Measurements from ENCODE around the gene COL18A1. TPM values are rescaled to one million over a fixed set of nuclear protein-coding genes. Genes with fewer than 3 reads are reported as not detected.

COL18A1 gene
- polyA plus RNA-seq, 1 experiment = 25.3 TPM

DNA sequence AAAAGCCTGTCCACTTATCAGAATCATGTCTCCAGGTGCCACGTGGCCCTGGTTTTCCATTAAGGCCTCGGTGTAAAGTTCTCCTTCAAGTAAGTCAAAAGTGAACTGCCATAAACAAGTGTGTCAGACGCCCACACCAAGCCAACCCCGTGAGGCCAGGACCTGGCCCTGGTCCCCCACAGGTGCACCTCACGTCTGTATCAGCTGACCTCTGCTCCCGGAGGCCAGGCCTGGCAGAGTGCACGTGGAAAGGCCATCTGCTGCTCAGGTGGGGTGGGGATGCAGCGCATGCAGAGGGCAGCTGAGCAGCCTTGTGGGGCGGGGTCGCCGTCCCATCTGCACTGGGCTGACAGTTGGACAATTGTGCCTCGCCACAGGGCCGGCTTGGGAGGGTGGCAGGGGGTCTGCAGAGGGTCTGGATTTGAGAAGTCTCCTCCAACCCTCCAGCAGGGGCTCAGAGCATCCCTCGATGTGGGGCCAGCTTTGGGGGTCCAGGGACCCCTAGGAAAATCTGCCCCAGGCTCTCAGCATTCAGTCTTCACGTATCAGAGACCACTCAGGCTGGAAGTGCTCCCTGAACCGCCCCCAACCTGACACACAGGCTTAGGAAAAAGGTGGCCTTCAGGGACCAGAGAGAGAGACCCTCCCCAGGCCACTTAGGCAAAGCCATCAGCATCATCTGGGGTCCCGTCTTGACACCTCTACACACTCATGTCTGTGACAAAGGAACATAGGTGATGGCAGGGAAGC lies 134.3 kb downstream of the COL18A1 start:
- no peak for DNase-seq (ENCODE audit: low read depth, low spot score)
- ChIA-PET POLR2A (no interaction called here), CTCF (no interaction called here)
- H3K27ac ChIP-seq (ENCODE audit: low read depth, low read length) = no peak overlapping the region
- H3K9me3 ChIP-seq (ENCODE audit: control insufficient read depth, insufficient read depth, low read length) = no peaks in the 10 kb centered on the region; the same call in 1 of the 2 replicates
- H3K27me3 ChIP-seq (ENCODE audit: control insufficient read depth, insufficient read depth, low read length) = peaks cover 2% of the 10 kb centered on the region
- no peak for TF ChIP-seq CTCF (IDR thresholded peaks at IDR 0.05; ENCODE audit: low read depth, low read length)
- H3K4me3 ChIP-seq (ENCODE audit: low read depth, low read length) = no peak overlapping the region

GRCh38 chr21:45539796-45540600 lies 135.0 kb downstream of the COL18A1 start:
- Histone ChIP-seq H3K4me3 (ENCODE audit: low read depth, low read length) (no peak overlapping the region), H3K27ac (ENCODE audit: low read depth, low read length) (no peak overlapping the region), H3K27me3 (ENCODE audit: control insufficient read depth, insufficient read depth, low read length) (peaks cover 2% of the 10 kb centered on the region), H3K9me3 (ENCODE audit: control insufficient read depth, insufficient read depth, low read length) (no peaks in the 10 kb centered on the region; the same call in 1 of the 2 replicates)
- TF ChIP-seq CTCF (IDR thresholded peaks at IDR 0.05; ENCODE audit: low read depth, low read length) = no peak
- POLR2A ChIA-PET = no interaction called here
- CTCF ChIA-PET = interaction anchor here (1.0 kb wide), 1 partner anchor 16 kb away, joined by 3 read pairs; no protein-coding TSS in a partner anchor
- no peak for DNase-seq (ENCODE audit: low read depth, low spot score)

DNA sequence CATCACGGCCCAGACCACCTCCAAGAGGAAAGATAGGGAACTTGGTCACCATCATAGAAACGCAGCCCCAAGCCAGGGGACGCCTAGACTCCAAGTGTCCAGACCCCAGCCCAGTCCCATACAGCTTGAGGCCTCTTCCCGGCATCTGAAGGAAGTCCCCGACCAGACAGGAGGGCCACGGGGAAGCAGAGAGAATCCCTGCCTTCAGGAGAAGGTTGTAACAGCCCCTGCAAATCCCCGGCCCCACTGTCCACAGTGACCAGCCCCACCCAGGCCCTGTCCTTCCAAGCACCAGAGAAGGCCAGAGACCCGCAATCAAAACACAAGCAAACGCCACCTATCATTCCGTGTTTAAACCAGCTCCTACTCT lies 135.6 kb downstream of the COL18A1 start:
- H3K27ac ChIP-seq (ENCODE audit: low read depth, low read length) = no peak overlapping the region
- no peak for DNase-seq (ENCODE audit: low read depth, low spot score)

DNA sequence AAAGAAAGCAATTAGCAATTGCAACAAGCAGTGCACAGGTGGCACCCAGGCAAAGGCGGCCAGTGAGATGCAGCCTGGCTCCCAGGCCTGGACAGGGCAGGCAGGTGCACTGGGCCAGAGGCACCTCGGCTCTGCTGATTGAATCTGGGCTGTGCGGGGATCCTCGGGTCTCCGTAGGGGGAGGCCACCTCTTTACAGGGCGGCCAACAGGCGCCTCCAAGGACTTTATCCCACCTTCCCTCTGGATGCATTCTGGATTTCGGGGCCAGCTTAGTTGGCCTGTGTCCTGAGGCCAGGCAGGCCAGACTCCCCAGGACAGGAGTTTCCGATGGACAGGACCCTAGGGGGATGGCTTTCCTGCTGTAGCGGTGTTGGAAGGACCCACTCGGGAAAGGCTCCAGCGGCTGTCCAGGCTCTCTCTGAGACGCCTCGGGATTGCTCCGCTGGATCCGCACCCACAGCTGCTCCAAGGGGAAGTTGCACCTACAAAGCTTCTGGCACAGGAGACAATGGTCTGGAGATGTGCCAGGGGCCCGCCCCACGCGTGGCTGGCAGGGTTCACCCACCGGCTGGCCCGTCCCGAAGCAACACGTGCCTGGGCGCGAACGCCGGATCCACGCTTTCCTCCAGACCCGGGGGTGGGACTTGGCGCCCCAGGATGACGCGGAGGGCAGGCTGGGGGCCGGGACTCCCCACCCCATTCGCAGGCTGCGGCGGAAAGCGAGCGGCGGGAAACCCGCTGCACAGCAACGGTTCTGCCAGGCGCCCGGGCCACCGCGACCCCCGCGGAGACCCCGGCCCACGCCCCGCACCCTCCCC lies 136.5 kb downstream of the COL18A1 start:
- ChIA-PET POLR2A (interaction anchor here (0.8 kb wide), 1 partner anchor 64 kb away, joined by 3 read pairs; no protein-coding TSS in a partner anchor), CTCF (no interaction called here)
- H3K27ac ChIP-seq (ENCODE audit: low read depth, low read length) = no peak overlapping the region

More for the DNA sequence above, 135.6 kb downstream of the COL18A1 start:
- no peak for TF ChIP-seq CTCF (IDR thresholded peaks at IDR 0.05; ENCODE audit: low read depth, low read length)
- Histone ChIP-seq H3K4me3 (ENCODE audit: low read depth, low read length) (no peak overlapping the region), H3K9me3 (ENCODE audit: control insufficient read depth, insufficient read depth, low read length) (no peaks in the 10 kb centered on the region; the same call in 1 of the 2 replicates), H3K27me3 (ENCODE audit: control insufficient read depth, insufficient read depth, low read length) (peaks cover 2% of the 10 kb centered on the region)
- POLR2A ChIA-PET = no interaction called here
- CTCF ChIA-PET = interaction anchor here (1.0 kb wide), 1 partner anchor 15 kb away, joined by 3 read pairs; no protein-coding TSS in a partner anchor

More for the DNA sequence above, 136.5 kb downstream of the COL18A1 start:
- H3K9me3 ChIP-seq (ENCODE audit: control insufficient read depth, insufficient read depth, low read length) = no peaks in the 10 kb centered on the region; the same call in 1 of the 2 replicates
- H3K4me3 ChIP-seq (ENCODE audit: low read depth, low read length) = peak overlapping the region; percentile 63
- no peak for DNase-seq (ENCODE audit: low read depth, low spot score)
- TF ChIP-seq CTCF (IDR thresholded peaks at IDR 0.05; ENCODE audit: low read depth, low read length) = no peak
- peaks cover 2% of the 10 kb centered on the region for H3K27me3 ChIP-seq (ENCODE audit: control insufficient read depth, insufficient read depth, low read length)
